ENCODE measurements around the gene GBA3. TPM values are rescaled to one million over a fixed set of nuclear protein-coding genes. Genes with fewer than 3 reads are reported as not detected.

Gene GBA3
- total RNA-seq, 4 donors from 2014 or later: not detected

GRCh38 chr4:22780797-22781196 is 88.1 kb downstream of the GBA3 start:
- Histone ChIP-seq H3K27me3 (no peaks in the 10 kb centered on the region), H3K4me1 (no peaks in the 10 kb centered on the region), H3K27ac (no peak overlapping the region), H3K36me3 (no peaks in the 10 kb centered on the region), H3K4me3 (no peak overlapping the region), H3K9me3 (no peaks in the 10 kb centered on the region)
- WGBS, 2 donors: 62 to 80% methylated on average over 3 of the region's 3 CpGs
- TF ChIP-seq POLR2A (IDR thresholded peaks at IDR 0.05) (no peak), CTCF (IDR thresholded peaks at IDR 0.05) (no peak)
- DNase-seq: no peak
- intact Hi-C loops (cut with DNase I): no loop called here

GRCh38 chr4:22787753-22788375 is 95.1 kb downstream of the GBA3 start:
- intact Hi-C loops (cut with DNase I): no loop called here
- H3K4me3 ChIP-seq: no peak overlapping the region
- no peaks in the 10 kb centered on the region for H3K27me3 ChIP-seq
- no peaks in the 10 kb centered on the region for H3K9me3 ChIP-seq
- TF ChIP-seq POLR2A (IDR thresholded peaks at IDR 0.05) (no peak), CTCF (IDR thresholded peaks at IDR 0.05) (no peak)
- no peaks in the 10 kb centered on the region for H3K36me3 ChIP-seq
- no peak overlapping the region for H3K27ac ChIP-seq
- WGBS, 2 donors: 50 to 74% methylated on average over 6 of the region's 6 CpGs
- no peaks in the 10 kb centered on the region for H3K4me1 ChIP-seq
- DNase-seq: no peak

GRCh38 chr4:22790631-22791030 is 97.9 kb downstream of the GBA3 start:
- Histone ChIP-seq H3K36me3 (no peaks in the 10 kb centered on the region), H3K9me3 (no peaks in the 10 kb centered on the region), H3K4me3 (no peak overlapping the region), H3K27me3 (no peaks in the 10 kb centered on the region), H3K27ac (no peak overlapping the region), H3K4me1 (no peaks in the 10 kb centered on the region)
- 51 to 68% methylated on average over 2 of the region's 2 CpGs for WGBS, 2 donors
- intact Hi-C loops (cut with DNase I): no loop called here
- no peak for DNase-seq
- TF ChIP-seq POLR2A (IDR thresholded peaks at IDR 0.05) (no peak), CTCF (IDR thresholded peaks at IDR 0.05) (no peak)

- Histone ChIP-seq H3K36me3 (no peaks in the 10 kb centered on the region), H3K27me3 (no peaks in the 10 kb centered on the region), H3K4me1 (no peaks in the 10 kb centered on the region), H3K9me3 (no peaks in the 10 kb centered on the region), H3K27ac (no peak overlapping the region), H3K4me3 (no peak overlapping the region)
- intact Hi-C loops (cut with DNase I): no loop called here
- DNase-seq: no peak
- TF ChIP-seq POLR2A (IDR thresholded peaks at IDR 0.05): no peak
- TF ChIP-seq CTCF (IDR thresholded peaks at IDR 0.05): no peak
- 72 to 87% methylated on average over 5 of the region's 5 CpGs for WGBS, 2 donors
These were observed 102.0 kb downstream of the GBA3 start for GRCh38 chr4:22794732-22795131.

GRCh38 chr4:22801391-22801790 is 108.7 kb downstream of the GBA3 start:
- DNase-seq: no peak
- no peaks in the 10 kb centered on the region for H3K36me3 ChIP-seq
- TF ChIP-seq CTCF (IDR thresholded peaks at IDR 0.05) (no peak), POLR2A (IDR thresholded peaks at IDR 0.05) (no peak)
- no peak overlapping the region for H3K27ac ChIP-seq
- H3K4me1 ChIP-seq: no peaks in the 10 kb centered on the region
- no peaks in the 10 kb centered on the region for H3K27me3 ChIP-seq
- no peak overlapping the region for H3K4me3 ChIP-seq
- intact Hi-C loops (cut with DNase I): no loop called here
- H3K9me3 ChIP-seq: no peaks in the 10 kb centered on the region

All from esophagus squamous epithelium (tissue), 5 donors.